ENCODE measurements around the gene BDP1.
"Not testable (repeated sequence)": the region's sequence is repeated elsewhere in the genome, so short reads cannot be mapped to it uniquely, and the experiment has no call there.

BDP1 gene

DNA sequence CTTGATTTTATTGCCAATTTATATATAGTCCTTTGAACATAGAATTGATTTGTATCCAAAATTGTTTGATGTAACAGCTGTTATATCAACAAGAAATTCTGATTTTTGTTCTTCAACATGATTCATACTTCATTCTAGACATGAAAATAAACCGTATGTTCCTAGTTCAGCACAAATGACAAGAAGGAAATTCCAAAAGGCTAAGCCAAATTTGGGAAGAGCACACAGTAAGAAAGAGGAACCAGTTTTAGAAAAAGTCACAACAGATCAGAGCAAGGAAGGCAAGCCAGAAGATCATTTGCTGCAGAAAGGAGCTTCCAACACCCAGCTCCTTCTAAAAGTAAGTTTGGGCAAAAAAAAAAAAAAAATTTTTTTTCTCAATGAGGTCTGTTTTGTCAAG lies 66.7 kb downstream of the BDP1 start:
- TF ChIP-seq, protein P1, sequence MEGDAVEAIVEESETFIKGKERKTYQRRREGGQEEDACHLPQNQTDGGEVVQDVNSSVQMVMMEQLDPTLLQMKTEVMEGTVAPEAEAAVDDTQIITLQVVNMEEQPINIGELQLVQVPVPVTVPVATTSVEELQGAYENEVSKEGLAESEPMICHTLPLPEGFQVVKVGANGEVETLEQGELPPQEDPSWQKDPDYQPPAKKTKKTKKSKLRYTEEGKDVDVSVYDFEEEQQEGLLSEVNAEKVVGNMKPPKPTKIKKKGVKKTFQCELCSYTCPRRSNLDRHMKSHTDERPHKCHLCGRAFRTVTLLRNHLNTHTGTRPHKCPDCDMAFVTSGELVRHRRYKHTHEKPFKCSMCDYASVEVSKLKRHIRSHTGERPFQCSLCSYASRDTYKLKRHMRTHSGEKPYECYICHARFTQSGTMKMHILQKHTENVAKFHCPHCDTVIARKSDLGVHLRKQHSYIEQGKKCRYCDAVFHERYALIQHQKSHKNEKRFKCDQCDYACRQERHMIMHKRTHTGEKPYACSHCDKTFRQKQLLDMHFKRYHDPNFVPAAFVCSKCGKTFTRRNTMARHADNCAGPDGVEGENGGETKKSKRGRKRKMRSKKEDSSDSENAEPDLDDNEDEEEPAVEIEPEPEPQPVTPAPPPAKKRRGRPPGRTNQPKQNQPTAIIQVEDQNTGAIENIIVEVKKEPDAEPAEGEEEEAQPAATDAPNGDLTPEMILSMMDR (IDR thresholded peaks at IDR 0.05): no peak
- H3K4me3 ChIP-seq: no peak overlapping the region
- no peak for DNase-seq (ENCODE audit: low spot score)
- no peak overlapping the region for H3K27ac ChIP-seq

DNA sequence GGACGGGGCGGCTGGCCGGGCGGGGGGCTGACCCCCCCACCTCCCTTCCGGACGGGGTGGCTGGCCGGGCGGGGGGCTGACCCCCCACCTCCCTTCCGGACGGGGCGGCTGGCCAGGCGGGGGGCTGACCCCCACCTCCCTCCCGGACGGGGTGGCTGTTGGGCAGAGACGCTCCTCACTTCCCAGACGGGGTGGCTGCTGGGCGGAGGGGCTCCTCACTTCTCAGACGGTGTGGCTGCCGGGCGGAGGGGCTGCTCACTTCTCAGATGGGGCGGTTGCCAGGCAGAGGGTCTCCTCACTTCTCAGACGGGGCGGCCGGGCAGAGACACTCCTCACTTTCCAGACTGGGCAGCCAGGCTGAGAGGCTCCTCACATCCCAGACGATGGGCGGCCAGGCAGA lies 70.2 kb downstream of the BDP1 start:
- not testable (repeated sequence) for H3K27ac ChIP-seq; DNase-seq (ENCODE audit: low spot score); H3K4me3 ChIP-seq

- H3K4me3 ChIP-seq: no peak overlapping the region
- no peak for DNase-seq (ENCODE audit: low spot score)
- no peak overlapping the region for H3K27ac ChIP-seq
- TF ChIP-seq, protein P1 (IDR thresholded peaks at IDR 0.05): no peak
These were observed 72.8 kb downstream of the BDP1 start for GRCh38 chr5:71528206-71528605.

DNA sequence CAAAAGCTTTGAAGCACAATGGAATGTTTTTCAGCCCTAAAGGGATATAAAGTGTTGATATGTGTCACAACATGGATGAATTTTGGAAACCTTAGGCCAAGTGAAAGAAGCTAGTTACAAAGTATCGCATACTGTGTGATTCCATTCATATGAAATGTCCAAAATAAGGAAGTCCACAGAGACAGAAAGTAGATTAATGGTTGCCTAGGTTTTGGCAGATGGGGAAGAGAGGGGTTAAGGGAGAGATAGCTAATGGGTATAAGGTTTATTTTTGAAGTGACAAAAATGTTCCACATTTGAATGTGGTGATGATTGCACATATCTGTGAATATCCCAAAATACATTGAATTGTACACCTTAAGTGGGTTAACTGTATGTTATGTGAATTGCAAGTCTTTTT lies 74.2 kb downstream of the BDP1 start:
- H3K27ac ChIP-seq: no peak overlapping the region
- TF ChIP-seq, protein P1 (IDR thresholded peaks at IDR 0.05): no peak
- no peak for DNase-seq (ENCODE audit: low spot score)
- H3K4me3 ChIP-seq: no peak overlapping the region

DNA sequence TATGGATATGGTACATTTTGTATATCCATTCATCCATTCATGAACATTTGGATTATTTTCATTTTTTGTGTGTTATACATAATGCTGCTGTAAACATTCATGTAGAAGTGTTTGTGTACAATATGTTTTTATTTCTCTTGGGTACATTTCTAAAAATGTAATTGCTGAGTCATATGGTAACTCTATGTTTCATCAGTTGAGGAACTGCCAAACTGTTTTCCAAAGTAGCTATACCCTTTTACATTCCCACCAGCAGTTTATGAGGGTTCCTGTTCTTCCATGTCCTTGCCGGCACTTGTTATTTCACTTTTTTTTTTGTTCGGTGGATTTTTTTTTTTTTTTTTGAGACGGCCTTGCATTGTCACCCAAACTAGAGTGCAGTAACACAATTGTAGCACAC lies 77.7 kb downstream of the BDP1 start:
- TF ChIP-seq, protein P1 (IDR thresholded peaks at IDR 0.05): no peak
- Histone ChIP-seq H3K4me3 (no peak overlapping the region), H3K27ac (no peak overlapping the region)
- no peak for DNase-seq (ENCODE audit: low spot score)

- H3K4me3 ChIP-seq: no peak overlapping the region
- TF ChIP-seq, protein P1 (IDR thresholded peaks at IDR 0.05): no peak
- no peak overlapping the region for H3K27ac ChIP-seq
- DNase-seq (ENCODE audit: low spot score): no peak
These were observed 78.2 kb downstream of the BDP1 start for GRCh38 chr5:71533615-71534014.

GRCh38 chr5:71537687-71538086 lies 82.2 kb downstream of the BDP1 start:
- TF ChIP-seq, protein P1 (IDR thresholded peaks at IDR 0.05): no peak
- H3K27ac ChIP-seq: no peak overlapping the region
- no peak for DNase-seq (ENCODE audit: low spot score)
- H3K4me3 ChIP-seq: no peak overlapping the region

DNA sequence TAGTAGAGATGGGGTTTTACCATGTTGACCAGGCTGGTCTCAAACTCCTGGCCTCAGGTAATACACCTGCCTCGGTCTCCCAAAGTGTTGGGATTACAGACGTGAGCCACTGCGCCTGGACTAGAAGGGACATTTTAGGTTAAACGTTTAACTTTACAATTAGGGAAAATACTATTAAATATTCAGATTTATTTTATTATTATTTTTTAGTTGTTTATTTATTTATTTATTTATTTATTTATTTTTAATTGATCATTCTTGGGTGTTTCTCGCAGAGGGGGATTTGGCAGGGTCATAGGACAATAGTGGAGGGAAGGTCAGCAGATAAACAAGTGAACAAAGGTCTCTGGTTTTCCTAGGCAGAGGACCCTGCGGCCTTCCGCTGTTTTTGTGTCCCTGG lies 95.4 kb downstream of the BDP1 start:
- not testable (repeated sequence) for DNase-seq (ENCODE audit: low spot score); H3K27ac ChIP-seq; H3K4me3 ChIP-seq

- not testable (repeated sequence) for H3K4me3 ChIP-seq; DNase-seq (ENCODE audit: low spot score); H3K27ac ChIP-seq
These were observed 96.1 kb downstream of the BDP1 start for GRCh38 chr5:71551582-71551981.

DNA sequence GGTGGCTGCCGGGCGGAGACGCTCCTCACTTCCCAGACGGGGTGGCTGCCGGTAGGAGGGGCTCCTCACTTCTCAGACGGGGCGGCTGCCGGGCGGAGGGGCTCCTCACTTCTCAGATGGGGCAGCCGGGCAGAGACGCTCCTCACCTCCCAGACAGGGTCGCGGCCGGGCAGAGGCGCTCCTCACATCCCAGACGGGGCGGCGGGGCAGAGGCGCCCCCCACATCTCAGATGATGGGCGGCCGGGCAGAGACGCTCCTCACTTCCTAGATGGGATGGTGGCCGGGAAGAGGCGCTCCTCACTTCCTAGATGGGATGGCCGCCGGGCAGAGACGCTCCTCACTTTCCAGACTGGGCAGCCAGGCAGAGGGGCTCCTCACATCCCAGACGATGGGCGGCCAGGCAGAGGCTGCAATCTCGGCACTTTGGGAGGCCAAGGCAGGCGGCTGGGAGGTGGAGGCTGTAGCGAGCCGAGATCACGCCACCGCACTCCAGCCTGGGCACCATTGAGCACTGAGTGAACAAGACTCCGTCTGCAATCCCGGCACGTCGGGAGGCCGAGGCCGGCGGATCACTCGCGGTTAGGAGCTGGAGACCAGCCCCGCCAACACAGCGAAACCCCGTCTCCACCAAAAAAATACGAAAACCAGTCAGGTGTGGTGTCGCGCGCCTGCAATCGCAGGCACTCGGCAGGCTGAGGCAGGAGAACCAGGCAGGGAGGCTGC lies 96.7 kb downstream of the BDP1 start:
- H3K27ac ChIP-seq; DNase-seq (ENCODE audit: low spot score); H3K4me3 ChIP-seq: not testable (repeated sequence)
